GM23338 (cell line): Measurements from ENCODE around the gene LDB1. TPM values are rescaled to one million over a fixed set of nuclear protein-coding genes. Genes with fewer than 3 reads are reported as not detected.

Experiments used
- ATAC-seq: fragments of 200-7000 bp; cut with Tn5 transposase; 3 replicates; pipeline ENCODE4 v1.9.1; 2020
- DNase-seq: peaks from one replicate; pipeline ENCODE4 v3.0.0-alpha.2; 2015; ENCODE audit warnings: low spot score
- H2AFZ ChIP-seq: fragments of 200-600 bp; sonication (generic); 2 replicates; pipeline ENCODE4 v1.8.0; 2016; ENCODE audit warnings: antibody characterized with exemption, mild to moderate bottlenecking, moderate library complexity
- H3F3A ChIP-seq: fragments of 200-600 bp; sonication (generic); replicated peaks from 2 replicates; pipeline ENCODE4 v1.8.0; 2017; ENCODE audit warnings: antibody characterized with exemption, mixed run types, low read depth
- H3K27ac ChIP-seq: fragments of 200-600 bp; sonication (generic); 2 replicates; pipeline ENCODE4 v1.6.1; 2016; ENCODE audit warnings: low read depth
- H3K27me3 ChIP-seq: fragments of 200-600 bp; sonication (generic); 2 replicates; pipeline ENCODE4 v1.8.0; 2016; ENCODE audit warnings: mild to moderate bottlenecking, mixed run types, moderate library complexity; ENCODE audit not compliant: insufficient read depth
- H3K36me3 ChIP-seq: fragments of 200-600 bp; sonication (generic); 2 replicates; pipeline ENCODE4 v1.8.0; 2016; ENCODE audit warnings: mild to moderate bottlenecking; ENCODE audit not compliant: insufficient read depth
- H3K4me1 ChIP-seq: fragments of 200-600 bp; sonication (generic); 2 replicates; pipeline ENCODE4 v1.8.0; 2016; ENCODE audit warnings: mild to moderate bottlenecking, moderate library complexity; ENCODE audit not compliant: insufficient read depth
- H3K4me2 ChIP-seq: fragments of 200-600 bp; sonication (generic); 2 replicates; pipeline ENCODE4 v1.7.1; 2017; ENCODE audit warnings: mixed run types
- H3K4me3 ChIP-seq: fragments of 200-600 bp; sonication (generic); 2 replicates; pipeline ENCODE4 v1.6.1; 2016; ENCODE audit warnings: mixed run types
- H3K79me2 ChIP-seq: fragments of 200-600 bp; sonication (generic); replicated peaks from 2 replicates; pipeline ENCODE4 v1.8.0; 2017; ENCODE audit warnings: mild to moderate bottlenecking; ENCODE audit not compliant: insufficient read depth
- H3K9me2 ChIP-seq: fragments of 200-600 bp; sonication (generic); 2 replicates; pipeline ENCODE4 v1.8.0; 2017; ENCODE audit not compliant: insufficient read depth
- H4K20me1 ChIP-seq: fragments of 200-600 bp; sonication (generic); replicated peaks from 2 replicates; pipeline ENCODE4 v1.8.0; 2017; ENCODE audit warnings: mild to moderate bottlenecking; ENCODE audit not compliant: insufficient read depth
- H3K27ac Mint-ChIP-seq: 2 replicates; pipeline ENCODE4 v1.8.0; 2020; ENCODE audit warnings: inconsistent platforms, mild to moderate bottlenecking, moderate library complexity, mixed read lengths
- H3K27me3 Mint-ChIP-seq: 3 replicates; pipeline ENCODE4 v1.8.0; 2022; ENCODE audit warnings: low read depth, mild to moderate bottlenecking, moderate library complexity, mixed read lengths, inconsistent platforms; ENCODE audit not compliant: insufficient read depth, poor library complexity
- H3K36me3 Mint-ChIP-seq: 3 replicates; pipeline ENCODE4 v1.8.0; 2021; ENCODE audit warnings: low read depth, mild to moderate bottlenecking, inconsistent platforms, moderate library complexity, mixed read lengths
- H3K4me1 Mint-ChIP-seq: 3 replicates; pipeline ENCODE4 v1.8.0; 2020; ENCODE audit warnings: mild to moderate bottlenecking, inconsistent platforms, mixed read lengths
- H3K4me3 Mint-ChIP-seq: 3 replicates; pipeline ENCODE4 v1.8.0; 2021; ENCODE audit warnings: moderate library complexity, mild to moderate bottlenecking, inconsistent platforms, mixed read lengths
- H3K9me3 Mint-ChIP-seq: 3 replicates; pipeline ENCODE4 v1.8.0; 2020; ENCODE audit warnings: moderate library complexity, mild to moderate bottlenecking, inconsistent platforms, mixed read lengths
- CREB1 ChIP-seq: fragments of 250-450 bp; sonication (Bioruptor Pico); IDR thresholded peaks from 2 replicates; pipeline ENCODE4 v1.5.0; 2020; ENCODE audit warnings: low read depth, mild to moderate bottlenecking, moderate library complexity
- CTCF ChIP-seq, 2 experiments: fragments of 200-600 bp in 1 of 2; sonication (generic) in 1 of 2; conservative IDR thresholded peaks; 2 replicates each; pipeline versions ENCODE4 v1.5.1 to v1.6.1; 2016 to 2017; ENCODE audit warnings: antibody characterized with exemption in 2 of 2, low read depth in 2 of 2, mild to moderate bottlenecking in 2 of 2, moderate library complexity in 1 of 2
- EZH2 ChIP-seq: fragments of 200-600 bp; sonication (generic); IDR thresholded peaks from one replicate; pipeline ENCODE4 v1.8.0; 2017; ENCODE audit warnings: antibody characterized with exemption, mild to moderate bottlenecking, low read depth; ENCODE audit not compliant: unreplicated experiment
- EZH2phosphoT487 ChIP-seq: fragments of 200-600 bp; sonication (generic); IDR thresholded peaks from one replicate; pipeline ENCODE4 v1.8.1; 2018; ENCODE audit warnings: antibody characterized with exemption; ENCODE audit not compliant: unreplicated experiment
- JUNB ChIP-seq: IDR thresholded peaks from one replicate; pipeline ENCODE4 v1.6.1; 2016; ENCODE audit warnings: antibody characterized with exemption; ENCODE audit not compliant: unreplicated experiment
- NANOG ChIP-seq: IDR thresholded peaks from 2 replicates; pipeline ENCODE4 v1.6.1; 2016; ENCODE audit warnings: antibody characterized with exemption, borderline replicate concordance
- POLR2AphosphoS5 ChIP-seq: IDR thresholded peaks from 2 replicates; pipeline ENCODE4 v1.6.1; 2016; ENCODE audit warnings: antibody characterized with exemption, low read depth
- REST ChIP-seq: IDR thresholded peaks from one replicate; pipeline ENCODE4 v1.6.1; 2018; ENCODE audit warnings: antibody characterized with exemption; ENCODE audit not compliant: unreplicated experiment
- STAT1 ChIP-seq: IDR thresholded peaks from one replicate; pipeline ENCODE4 v1.6.1; 2016; ENCODE audit warnings: antibody characterized with exemption; ENCODE audit not compliant: unreplicated experiment
- ZNF114 ChIP-seq: fragments of 250-450 bp; sonication (Bioruptor Pico); IDR thresholded peaks from 2 replicates; pipeline ENCODE4 v1.5.0; 2020; ENCODE audit warnings: mild to moderate bottlenecking, moderate library complexity
- ZNF331 ChIP-seq: fragments of 250-450 bp; sonication (Bioruptor Pico); IDR thresholded peaks from 2 replicates; pipeline ENCODE4 v1.5.0; 2020; ENCODE audit warnings: low read depth, mild to moderate bottlenecking, moderate library complexity
- ZNF462 ChIP-seq: fragments of 250-450 bp; sonication (Bioruptor Pico); IDR thresholded peaks from 2 replicates; pipeline ENCODE4 v1.5.0; 2020; ENCODE audit warnings: mild to moderate bottlenecking, moderate library complexity
- polyA plus RNA-seq: library from polyadenylated mRNA; unstranded; fragments of >200 nt; fragmentation: Nextera tagmentation; extraction: Ambion mirVana; gene quantifications from 2 replicates; pipeline ENCODE4 v1.2.1, GENCODE V29; 2016
- total RNA-seq: library from RNA; depleted of rRNA; stranded (reverse); fragments of >200 nt; shearing (Covaris generic); gene quantifications from 2 replicates; pipeline ENCODE4 v1.2.3, GENCODE V29; 2014
- TF ChIP-seq, protein P1 (sequence below): IDR thresholded peaks from 2 replicates; pipeline ENCODE4 v1.6.1; 2016; ENCODE audit warnings: antibody characterized with exemption

The LDB1 gene
- total and polyA plus RNA-seq, 2 experiments from 2014 or later = 16.3 to 69.3 TPM

GRCh38 chr10:102159831-102160230, 39.7 kb upstream of the LDB1 start:
- no peaks in the 10 kb centered on the region for H3K9me2 ChIP-seq
- H3K4me3 ChIP-seq = no peak overlapping the region
- ATAC-seq (no peak), DNase-seq (no peak)
- no peak overlapping the region for H3K4me2 ChIP-seq
- peaks cover 39% of the 10 kb centered on the region for H3K79me2 ChIP-seq
- peaks cover 21% of the 10 kb centered on the region for H3K4me1 ChIP-seq
- peaks cover 9% of the 10 kb centered on the region for H3K27me3 Mint-ChIP-seq
- H4K20me1 ChIP-seq = peaks cover 53% of the 10 kb centered on the region
- no peaks in the 10 kb centered on the region for H3K9me3 Mint-ChIP-seq
- H3K36me3 Mint-ChIP-seq = peaks cover 94% of the 10 kb centered on the region
- peaks cover 35% of the 10 kb centered on the region for H3F3A ChIP-seq
- no peak overlapping the region for H3K4me3 Mint-ChIP-seq
- TF ChIP-seq ZNF462 = no peak
- no peak for TF ChIP-seq CREB1
- no peak for TF ChIP-seq ZNF331 (CRISPR knock-in tag)
- TF ChIP-seq EZH2 = no peak
- no peak for TF ChIP-seq ZNF114 (CRISPR knock-in tag)
- no peak for TF ChIP-seq EZH2phosphoT487
- TF ChIP-seq STAT1 = no peak
- no peak for TF ChIP-seq POLR2AphosphoS5
- no peak for TF ChIP-seq REST
- TF ChIP-seq JUNB = no peak
- TF ChIP-seq, protein P1, sequence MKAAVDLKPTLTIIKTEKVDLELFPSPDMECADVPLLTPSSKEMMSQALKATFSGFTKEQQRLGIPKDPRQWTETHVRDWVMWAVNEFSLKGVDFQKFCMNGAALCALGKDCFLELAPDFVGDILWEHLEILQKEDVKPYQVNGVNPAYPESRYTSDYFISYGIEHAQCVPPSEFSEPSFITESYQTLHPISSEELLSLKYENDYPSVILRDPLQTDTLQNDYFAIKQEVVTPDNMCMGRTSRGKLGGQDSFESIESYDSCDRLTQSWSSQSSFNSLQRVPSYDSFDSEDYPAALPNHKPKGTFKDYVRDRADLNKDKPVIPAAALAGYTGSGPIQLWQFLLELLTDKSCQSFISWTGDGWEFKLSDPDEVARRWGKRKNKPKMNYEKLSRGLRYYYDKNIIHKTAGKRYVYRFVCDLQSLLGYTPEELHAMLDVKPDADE = no peak
- no peak for TF ChIP-seq CTCF (conservative IDR thresholded peaks at IDR 0.05; ENCODE audit: low read depth in 2 of 2)
- no peak for TF ChIP-seq NANOG
- H3K4me1 Mint-ChIP-seq = peaks cover 9% of the 10 kb centered on the region; the same call in 2 of the 3 replicates
- H3K27me3 ChIP-seq = no peaks in the 10 kb centered on the region
- no peak overlapping the region for H3K27ac Mint-ChIP-seq
- peaks cover 71% of the 10 kb centered on the region for H3K36me3 ChIP-seq
- H2AFZ ChIP-seq = no peak overlapping the region
- H3K27ac ChIP-seq = no peak overlapping the region
